ENCODE data around the gene OR14I1. TPM values are rescaled to one million over a fixed set of nuclear protein-coding genes. Genes with fewer than 3 reads are reported as not detected.
A peak's percentile ranks its signal among the peaks of the same experiment; 100 is the strongest.

The OR14I1 gene
- not detected for total RNA-seq
- long read RNA-seq: 0 reads

- intact Hi-C loops (cut with DNase I): loop anchor here (5.0 kb wide), 1 partner anchor 105 kb away; no protein-coding TSS in a partner anchor
- no peak for DNase-seq (ENCODE audit: missing footprints)
- no peak for ATAC-seq
Observed at GRCh38 chr1:248702714-248703113, at the start of gene OR14I1. Gene OR14I1, minus strand, starts transcription at chr1:248702766.

DNA sequence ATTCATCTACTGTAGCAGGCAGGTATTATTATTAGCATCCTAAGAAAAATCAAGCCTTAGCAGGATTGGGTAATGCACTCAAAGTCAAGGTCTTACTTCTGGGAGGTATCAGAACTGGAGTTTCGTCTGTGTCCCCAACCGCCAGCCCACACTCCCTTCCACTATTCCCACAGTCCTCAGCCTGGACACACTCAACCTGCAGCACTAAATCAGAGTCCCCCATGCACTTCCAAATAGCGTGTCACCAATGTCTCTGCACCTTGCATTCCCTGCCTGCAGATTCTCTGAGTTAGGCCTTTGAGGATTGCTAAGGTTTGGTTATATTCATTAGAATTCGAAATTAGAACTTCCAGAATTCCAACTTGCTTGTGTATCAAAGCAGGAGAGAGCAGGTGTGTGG, 49.1 kb upstream of the OR14I1 start:
- ATAC-seq: no peak
- intact Hi-C loops (cut with DNase I): no loop called here
- no peak for DNase-seq (ENCODE audit: missing footprints)

GRCh38 chr1:248751142-248751541, 48.6 kb upstream of the OR14I1 start:
- intact Hi-C loops (cut with DNase I): no loop called here
- ATAC-seq (no peak), DNase-seq (ENCODE audit: missing footprints) (no peak)

DNA sequence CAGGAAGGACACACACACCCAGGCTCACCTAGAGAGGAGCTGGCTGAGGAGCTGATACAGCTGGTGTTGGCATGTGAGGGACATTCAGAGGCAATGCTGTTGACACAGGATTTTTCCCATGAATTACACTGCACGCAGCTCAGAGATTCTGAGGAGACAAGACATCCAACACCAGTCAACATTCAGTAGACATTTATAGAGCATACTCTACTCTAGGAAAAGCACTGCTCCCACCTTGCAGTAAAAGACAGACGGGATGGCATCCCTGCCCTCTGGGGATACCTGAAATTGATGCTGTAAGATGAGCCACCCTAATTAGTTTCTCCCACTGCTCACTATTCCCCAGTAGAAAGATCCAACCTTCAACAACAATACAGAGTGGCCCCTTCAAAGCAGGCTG, 47.9 kb upstream of the OR14I1 start:
- ATAC-seq (no peak), DNase-seq (ENCODE audit: missing footprints) (no peak)
- intact Hi-C loops (cut with DNase I): no loop called here

DNA sequence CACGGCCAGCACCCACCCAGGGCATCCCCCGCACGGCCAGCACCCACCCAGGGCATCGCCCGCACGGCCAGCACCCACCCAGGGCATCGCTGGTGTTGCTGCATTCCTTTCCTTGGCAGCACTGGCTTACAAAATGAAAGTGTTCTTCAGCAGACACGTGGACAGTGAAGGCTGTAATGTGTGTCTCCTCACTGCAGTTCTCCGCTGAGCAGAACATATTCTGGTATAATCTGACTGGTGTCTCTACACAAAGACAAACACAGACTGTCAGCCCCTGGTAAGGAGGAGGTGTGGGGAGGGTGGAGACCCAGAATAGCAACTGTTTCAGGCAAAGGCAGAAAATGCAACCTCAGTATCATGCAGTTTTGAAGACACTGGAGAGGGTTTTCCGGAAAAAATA, 45.6 kb upstream of the OR14I1 start:
- no peak for ATAC-seq

DNA sequence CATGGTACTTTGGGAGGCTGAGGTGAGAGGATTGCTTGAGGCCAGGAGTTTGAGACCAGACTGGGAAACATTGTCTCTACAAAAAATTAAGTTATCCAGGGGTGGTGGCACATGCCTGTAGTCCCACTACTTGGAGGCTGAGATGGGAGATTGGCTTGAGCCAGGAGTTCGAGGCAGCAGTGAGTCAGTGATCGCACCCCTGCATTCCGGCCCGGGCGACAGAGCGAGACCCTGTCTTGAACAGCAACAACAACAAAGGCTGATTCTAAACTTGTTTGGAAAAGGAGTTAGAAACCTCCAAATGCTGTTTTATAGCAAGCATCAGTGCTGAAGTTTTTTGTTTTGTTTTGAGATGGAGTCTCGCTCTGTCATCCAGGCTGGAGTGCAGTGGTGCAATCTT, 38.3 kb upstream of the OR14I1 start:
- ATAC-seq (no peak), DNase-seq (ENCODE audit: missing footprints) (no peak)
- intact Hi-C loops (cut with DNase I): no loop called here

More for the DNA sequence above, 45.6 kb upstream of the OR14I1 start:
- no peak for DNase-seq (ENCODE audit: missing footprints)
- intact Hi-C loops (cut with DNase I): no loop called here

DNA sequence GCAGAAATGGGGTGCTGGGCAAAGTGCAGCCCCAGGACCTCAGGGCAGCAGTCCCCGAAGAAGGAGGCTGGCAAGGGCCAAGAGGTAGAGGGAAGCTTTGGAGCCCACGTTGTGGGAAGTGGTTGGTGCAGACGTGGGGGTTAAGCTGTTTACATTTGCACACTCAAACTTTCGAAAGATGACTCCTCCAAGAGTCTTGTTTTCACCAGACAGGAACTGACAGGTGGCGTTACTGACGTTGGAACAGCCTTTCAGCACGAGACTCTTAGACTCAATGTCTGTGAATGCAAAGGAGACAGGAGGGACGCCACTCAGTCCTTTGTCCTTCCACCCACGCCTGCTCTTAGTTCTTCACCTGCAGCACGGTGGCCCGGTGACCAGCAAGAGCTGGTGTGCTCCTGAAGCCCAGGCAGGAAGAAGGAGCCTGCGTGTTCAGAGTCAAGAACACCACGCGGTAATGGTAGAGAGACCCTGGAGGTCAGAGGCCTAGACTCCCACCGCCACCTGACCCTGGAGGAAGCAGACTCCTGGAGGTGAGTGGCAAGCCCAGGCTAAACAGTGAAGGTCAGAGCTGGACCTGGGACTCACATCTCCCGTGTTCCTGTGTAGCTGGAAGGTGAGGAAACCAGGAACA, 37.1 kb upstream of the OR14I1 start:
- intact Hi-C loops (cut with DNase I): no loop called here
- DNase-seq (ENCODE audit: missing footprints) (no peak), ATAC-seq (no peak)

GRCh38 chr1:248737457-248737856, 34.9 kb upstream of the OR14I1 start:
- no peak for DNase-seq (ENCODE audit: missing footprints)
- intact Hi-C loops (cut with DNase I): no loop called here
- no peak for ATAC-seq

- ATAC-seq (no peak), DNase-seq (ENCODE audit: missing footprints) (no peak)
- intact Hi-C loops (cut with DNase I): no loop called here
Observed at GRCh38 chr1:248736977-248737376, 34.4 kb upstream of the OR14I1 start.

GRCh38 chr1:248733566-248733965, 31.0 kb upstream of the OR14I1 start:
- ATAC-seq (no peak), DNase-seq (ENCODE audit: missing footprints) (no peak)
- intact Hi-C loops (cut with DNase I): no loop called here

DNA sequence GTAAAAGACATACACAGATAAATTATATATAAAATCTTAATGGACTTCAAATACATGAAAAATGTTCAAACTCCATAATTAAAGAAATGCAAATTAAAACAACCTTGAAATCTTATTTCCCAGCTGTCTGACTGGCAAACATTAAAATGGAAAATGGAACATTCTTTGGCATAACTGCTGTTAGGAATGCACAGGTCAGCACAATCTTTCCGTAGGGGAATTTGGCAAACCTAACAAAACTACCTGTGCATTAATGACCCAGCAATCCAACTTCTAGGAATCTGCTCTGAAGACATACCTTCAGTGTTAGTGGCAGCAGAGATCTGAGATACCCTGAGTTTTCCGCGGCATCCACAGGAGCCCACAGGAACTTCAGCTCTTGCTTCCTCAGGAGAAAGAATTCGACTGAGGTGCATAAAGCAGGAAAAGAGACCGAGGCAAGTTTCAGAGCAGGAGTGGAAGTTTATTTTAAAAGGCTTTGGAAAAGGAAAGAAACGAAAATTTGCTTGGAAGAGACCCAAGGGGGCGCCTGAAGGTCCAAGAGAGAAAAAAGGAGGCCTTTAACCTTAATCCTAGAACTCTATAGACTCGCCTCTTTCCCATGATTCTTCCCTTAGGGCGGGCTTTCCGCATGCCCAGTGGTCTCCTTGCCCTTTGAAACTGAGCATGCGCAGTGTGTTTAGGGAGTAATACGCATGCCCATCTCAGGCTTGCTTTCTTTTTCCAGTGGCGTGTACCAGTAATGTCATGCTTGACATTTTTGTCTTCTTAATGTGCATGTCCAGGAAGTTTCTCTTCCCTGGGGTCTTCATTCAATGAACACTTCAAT, 28.2 kb upstream of the OR14I1 start:
- ATAC-seq: no peak
- DNase-seq (ENCODE audit: missing footprints): no peak

DNA sequence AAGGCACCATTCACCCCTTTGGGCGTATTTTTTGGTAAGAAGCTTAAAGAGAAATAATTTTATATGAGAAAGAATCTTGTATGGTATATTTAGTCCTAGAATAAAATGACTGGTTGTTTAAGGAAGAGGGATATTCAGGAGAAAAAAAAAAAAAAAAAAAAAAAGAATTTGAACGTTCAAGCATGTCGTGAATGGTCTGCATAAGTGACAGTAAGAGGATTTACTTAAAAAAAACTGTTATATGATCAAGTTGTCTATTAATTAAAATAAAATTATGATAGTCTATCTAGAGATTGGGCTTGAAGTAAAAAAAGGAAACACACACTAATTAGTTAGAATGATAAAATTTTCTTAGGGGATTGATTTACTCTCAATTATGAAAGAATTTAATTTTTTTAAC, 11.7 kb upstream of the OR14I1 start:
- intact Hi-C loops (cut with DNase I): no loop called here
- DNase-seq (ENCODE audit: missing footprints) (no peak), ATAC-seq (no peak)

More for the DNA sequence above, 28.2 kb upstream of the OR14I1 start:
- intact Hi-C loops (cut with DNase I): no loop called here

GRCh38 chr1:248710305-248710900, 7.8 kb upstream of the OR14I1 start:
- ATAC-seq (no peak), DNase-seq (ENCODE audit: missing footprints) (no peak)
- intact Hi-C loops (cut with DNase I): no loop called here

DNA sequence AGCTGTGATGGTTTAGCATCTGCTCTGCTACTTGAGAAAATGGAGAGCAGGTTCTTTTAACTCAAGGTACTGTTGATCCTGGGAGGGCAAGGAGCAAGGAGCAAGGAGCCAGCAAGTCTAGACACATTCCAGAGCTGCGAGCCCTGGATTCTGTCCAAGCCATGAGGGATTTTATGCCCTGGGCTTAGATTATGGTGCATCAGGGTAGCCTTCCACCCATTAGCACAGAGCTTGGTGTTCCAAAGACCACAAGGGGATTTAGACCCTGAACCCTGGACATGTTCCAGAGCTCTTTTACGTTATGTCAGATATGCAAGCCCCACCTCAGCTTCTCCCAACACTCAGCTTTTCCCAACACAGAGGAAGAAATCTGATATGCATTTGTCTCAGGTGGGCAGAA, 2.0 kb upstream of the OR14I1 start:
- ATAC-seq (no peak), DNase-seq (ENCODE audit: missing footprints) (no peak)
- intact Hi-C loops (cut with DNase I): loop anchor here (5.0 kb wide), 1 partner anchor 103 kb away; no protein-coding TSS in a partner anchor

DNA sequence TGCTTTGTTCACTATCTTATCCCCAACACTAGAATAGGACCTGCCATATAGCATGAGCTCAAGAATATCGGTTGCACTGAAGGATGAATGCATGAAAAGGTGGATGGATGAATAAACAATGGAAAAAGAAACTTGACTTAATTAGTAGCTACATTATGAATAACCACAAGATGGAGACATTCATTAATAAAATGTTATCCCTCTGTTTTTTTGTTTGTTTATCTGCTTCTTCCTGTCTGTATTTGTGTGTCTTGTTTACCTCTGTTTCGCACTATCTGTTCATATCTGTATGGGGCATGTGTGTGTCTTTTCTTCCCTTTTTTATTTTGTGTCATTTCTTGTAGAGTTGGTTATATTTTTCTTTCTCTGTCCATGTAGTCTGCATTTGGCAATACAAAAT, 1.1 kb upstream of the OR14I1 start:
- no peak for ATAC-seq
- DNase-seq (ENCODE audit: missing footprints): no peak
- intact Hi-C loops (cut with DNase I): loop anchor here (5.0 kb wide), 1 partner anchor 104 kb away; no protein-coding TSS in a partner anchor

- intact Hi-C loops (cut with DNase I): no loop called here
- ATAC-seq (no peak), DNase-seq (ENCODE audit: missing footprints) (no peak)
Observed at GRCh38 chr1:248699099-248699498, 3.5 kb downstream of the OR14I1 start.

DNA sequence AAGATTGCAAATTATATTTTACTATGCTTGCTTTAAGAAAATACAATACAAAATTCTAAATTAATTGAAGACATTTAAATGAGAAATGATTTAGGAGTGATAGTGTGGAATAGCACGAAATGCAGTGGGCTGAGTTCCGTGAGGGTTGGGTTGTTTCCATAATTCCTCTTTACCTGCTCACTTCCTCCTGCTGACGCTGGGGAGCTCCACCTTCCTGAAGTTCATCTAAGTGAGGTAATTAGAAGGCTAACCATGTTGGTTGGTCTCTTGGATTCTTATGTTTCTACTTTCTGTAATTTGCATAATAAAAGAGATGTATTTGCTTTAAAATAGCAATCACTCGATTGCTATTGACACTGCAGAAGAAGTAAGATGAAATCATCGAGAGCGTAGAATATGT, 4.7 kb downstream of the OR14I1 start:
- intact Hi-C loops (cut with DNase I): no loop called here
- no peak for DNase-seq (ENCODE audit: missing footprints)
- no peak for ATAC-seq

DNA sequence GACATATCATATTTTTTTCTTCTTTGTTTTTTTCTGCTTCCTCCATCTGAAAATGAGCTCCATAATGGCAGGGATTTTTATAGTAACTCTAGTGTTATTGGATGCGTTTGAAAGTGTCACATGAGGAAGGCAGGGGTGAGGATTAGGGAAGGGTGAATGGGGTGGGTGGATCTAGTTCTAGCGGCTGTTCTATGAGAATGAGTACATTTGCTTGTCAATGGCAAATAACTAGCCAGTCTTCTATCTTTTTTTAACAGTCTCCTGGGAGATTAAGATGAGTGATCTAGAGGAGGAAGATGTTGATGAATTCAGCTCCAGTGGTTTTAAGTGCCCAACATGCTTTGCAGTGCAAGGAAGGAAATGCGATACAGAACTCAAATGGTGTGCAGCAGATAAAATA, 5.8 kb downstream of the OR14I1 start:
- intact Hi-C loops (cut with DNase I): no loop called here

GRCh38 chr1:248696261-248696660, 6.3 kb downstream of the OR14I1 start:
- ATAC-seq (peak; percentile 39), DNase-seq (ENCODE audit: missing footprints) (no peak)
- intact Hi-C loops (cut with DNase I): no loop called here

More for the DNA sequence above, 5.8 kb downstream of the OR14I1 start:
- ATAC-seq (no peak), DNase-seq (ENCODE audit: missing footprints) (no peak)
